B cell (primary cell): ENCODE results near the gene NTM. TPM values are rescaled to one million over a fixed set of nuclear protein-coding genes. Genes with fewer than 3 reads are reported as not detected.

ENCODE experiments used
- ATAC-seq: fragments of 200-7000 bp; cut with Tn5 transposase; one replicate; pipeline ENCODE4 v1.10.0; 2021; ENCODE audit warnings: low read depth, mild to moderate bottlenecking, moderate number of reproducible peaks, moderate library complexity
- CTCF ChIA-PET: fragments of 350-600 bp; sonication (Branson Sonifier 250); formaldehyde crosslinking; loops from one replicate; lab custom pipeline; 2021; ENCODE audit warnings: antibody characterized with exemption, inconsistent platforms; lab: Charles Lee
- POLR2A ChIA-PET: fragments of 350-600 bp; sonication (Branson Sonifier 250); formaldehyde crosslinking; loops from one replicate; lab custom pipeline; 2021; ENCODE audit warnings: antibody characterized with exemption; lab: Charles Lee
- DNase-seq: peaks from one replicate; pipeline ENCODE4 v3.0.0; 2013
- H2AFZ ChIP-seq: 2 replicates; pipeline ENCODE4 v1.6.1; 2012; ENCODE audit warnings: mild to moderate bottlenecking, low read depth, low read length; ENCODE audit not compliant: insufficient read depth, poor library complexity, severe bottlenecking
- H3K27ac ChIP-seq, 2 donors: 1 replicate in 1 of 2; 2 replicates in 1 of 2; pipeline ENCODE4 v1.5.1; 2012 to 2013; ENCODE audit warnings: low read length in 2 of 2, mild to moderate bottlenecking in 2 of 2, moderate library complexity in 1 of 2
- H3K27me3 ChIP-seq, 4 experiments: fragments of 200-600 bp in 1 of 4; sonication (generic) in 1 of 4; replicated peaks in 1 of 4; 1 replicate in 2 of 4; 2 replicates in 2 of 4; pipeline versions ENCODE4 v1.6.1 to v1.7.0; 2013 to 2016; ENCODE audit warnings: low read length in 3 of 4, mild to moderate bottlenecking in 2 of 4, mixed read lengths in 1 of 4, moderate library complexity in 1 of 4; ENCODE audit not compliant: insufficient read depth in 4 of 4, control insufficient read depth in 3 of 4; ENCODE audit errors: control extremely low read depth in 1 of 4
- H3K36me3 ChIP-seq, 2 experiments: replicated peaks in 1 of 2; 1 replicate in 1 of 2; 2 replicates in 1 of 2; pipeline versions ENCODE4 v1.6.1 to v1.7.1; 2013; ENCODE audit warnings: low read length in 1 of 2; ENCODE audit not compliant: insufficient read depth in 2 of 2, control insufficient read depth in 1 of 2; ENCODE audit errors: control extremely low read depth in 1 of 2, extremely low read depth in 1 of 2
- H3K4me1 ChIP-seq, 2 donors: fragments of 200-600 bp in 1 of 2; sonication (generic) in 1 of 2; 1 replicate in 1 of 2; 2 replicates in 1 of 2; pipeline versions ENCODE4 v1.5.1 to v1.6.1; 2013 to 2017; ENCODE audit warnings: low read length in 2 of 2; ENCODE audit not compliant: control insufficient read depth in 2 of 2, insufficient read depth in 2 of 2
- H3K4me2 ChIP-seq: replicated peaks from 2 replicates; pipeline ENCODE3; 2012; ENCODE audit warnings: mild to moderate bottlenecking, low read depth, low read length; ENCODE audit not compliant: poor library complexity, severe bottlenecking
- H3K4me3 ChIP-seq, 5 experiments: fragments of 200-600 bp in 1 of 5; sonication (generic) in 1 of 5; 1 replicate in 3 of 5; 2 replicates in 2 of 5; pipeline versions ENCODE4 v1.5.1 to v1.7.0; 2011 to 2016; ENCODE audit warnings: low read length in 4 of 5, mild to moderate bottlenecking in 4 of 5, low read depth in 2 of 5, control low read depth in 1 of 5, moderate library complexity in 1 of 5; ENCODE audit not compliant: insufficient read depth in 1 of 5; ENCODE audit errors: control extremely low read depth in 1 of 5, extremely low read depth in 1 of 5
- H3K79me2 ChIP-seq: fragments of 200-600 bp; sonication (generic); one replicate; pipeline ENCODE4 v1.6.0; 2016; ENCODE audit warnings: low read length; ENCODE audit not compliant: control insufficient read depth, insufficient read depth
- H3K9ac ChIP-seq: fragments of 200-600 bp; sonication (generic); 2 replicates; pipeline ENCODE4 v1.6.1; 2017; ENCODE audit warnings: mild to moderate bottlenecking, low read length, moderate library complexity
- H3K9me3 ChIP-seq, 3 donors: one replicate each; pipeline versions ENCODE4 v1.6.1 to v1.7.1; 2013; ENCODE audit warnings: low read length in 2 of 3; ENCODE audit not compliant: control insufficient read depth in 2 of 3, insufficient read depth in 1 of 3; ENCODE audit errors: control extremely low read depth in 1 of 3
- H4K20me1 ChIP-seq: 2 replicates; pipeline ENCODE4 v1.6.0; 2012; ENCODE audit warnings: mild to moderate bottlenecking, low read length; ENCODE audit not compliant: insufficient read depth, control insufficient read depth, poor library complexity, severe bottlenecking
- H3K27ac Mint-ChIP-seq: one replicate; pipeline ENCODE4 v1.8.0; 2021; ENCODE audit warnings: mixed read lengths
- H3K27me3 Mint-ChIP-seq: one replicate; pipeline ENCODE4 v1.8.0; 2021; ENCODE audit warnings: mixed read lengths
- H3K4me1 Mint-ChIP-seq: one replicate; pipeline ENCODE4 v1.8.0; 2021; ENCODE audit warnings: mixed read lengths
- H3K4me3 Mint-ChIP-seq: one replicate; pipeline ENCODE4 v1.8.0; 2021; ENCODE audit warnings: mixed read lengths
- H3K9me3 Mint-ChIP-seq: one replicate; pipeline ENCODE4 v1.8.0; 2022; ENCODE audit warnings: mixed read lengths; ENCODE audit not compliant: insufficient read depth
- CTCF ChIP-seq: fragments of 200-600 bp; IDR thresholded peaks from one replicate; pipeline ENCODE4 v1.8.0; 2022; ENCODE audit warnings: antibody characterized with exemption, mild to moderate bottlenecking
- EZH2 ChIP-seq: IDR thresholded peaks from 2 replicates; pipeline ENCODE4 v1.6.1; 2012; ENCODE audit warnings: borderline replicate concordance, low read depth, mild to moderate bottlenecking, moderate library complexity, low read length; ENCODE audit not compliant: insufficient read depth, poor library complexity, severe bottlenecking
- WGBS: methylation state at CpG from one replicate; pipeline ENCODE4 v1.1.5; 2013; ENCODE audit warnings: missing lambda C conversion rate; ENCODE audit not compliant: insufficient coverage; 5-methylcytosine and 5-hydroxymethylcytosine counted together
- intact Hi-C: fragments of 100-400 bp; cut with micrococcal nuclease; formaldehyde crosslinking; loops from one replicate; pipeline ENCODE4 v1.10.0; 2022
- polyA plus RNA-seq: library from polyadenylated mRNA; depleted of rRNA; stranded (reverse); fragments of >200 nt; gene quantifications from 2 replicates; pipeline ENCODE4 v1.2.3, GENCODE V29; 2012
- total RNA-seq, 2 donors: library from RNA; stranded (reverse); fragments of 120-200 nt in 1 of 2; gene quantifications; 1 replicate in 1 of 2; 2 replicates in 1 of 2; pipeline versions ENCODE4 v1.2.3 to v1.2.4, GENCODE V29; 2013 to 2022

The NTM gene
- total and polyA plus RNA-seq, 2 donors (not counting 1 experiment from before 2014, with no cell fraction given) = not detected

DNA sequence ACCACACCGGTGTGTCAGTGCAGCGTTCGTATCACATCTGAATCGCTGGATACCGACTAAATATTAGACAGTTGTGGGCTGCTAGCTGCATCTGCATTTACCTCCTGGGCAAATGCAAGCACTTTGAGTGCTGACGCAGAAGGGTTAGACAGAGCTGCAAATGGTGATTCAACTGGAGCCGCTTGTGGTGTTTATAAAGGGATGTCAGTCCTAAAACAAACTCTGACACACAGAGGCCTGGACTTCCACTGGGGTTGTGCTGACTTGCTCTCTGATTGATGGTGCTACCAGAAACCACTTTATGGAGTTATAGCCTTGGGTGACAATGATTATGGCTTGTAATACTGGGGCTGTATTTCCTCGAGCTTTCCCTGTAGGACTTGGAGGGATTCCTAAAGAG, 374.4 kb downstream of the NTM start:
- Histone ChIP-seq H3K9me3 (no peaks in the 10 kb centered on the region), H3K27ac (no peak overlapping the region), H3K27me3 (no peaks in the 10 kb centered on the region), H2AFZ (no peak overlapping the region), H3K4me3 (no peak overlapping the region), H4K20me1 (no peaks in the 10 kb centered on the region), H3K4me2 (no peak overlapping the region), H3K79me2 (no peaks in the 10 kb centered on the region), H3K4me1 (no peaks in the 10 kb centered on the region), H3K36me3 (no peaks in the 10 kb centered on the region), H3K9ac (no peak overlapping the region)
- no peak overlapping the region for H3K27ac Mint-ChIP-seq
- no peaks in the 10 kb centered on the region for H3K27me3 Mint-ChIP-seq
- intact Hi-C loops = no loop called here
- H3K4me3 Mint-ChIP-seq = no peak overlapping the region
- 92% methylated on average over 8 of the region's 8 CpGs for WGBS
- TF ChIP-seq EZH2 (no peak), CTCF (no peak)
- ChIA-PET CTCF (no interaction called here), POLR2A (no interaction called here)
- no peaks in the 10 kb centered on the region for H3K9me3 Mint-ChIP-seq
- DNase-seq (no peak), ATAC-seq (no peak)
- no peaks in the 10 kb centered on the region for H3K4me1 Mint-ChIP-seq

DNA sequence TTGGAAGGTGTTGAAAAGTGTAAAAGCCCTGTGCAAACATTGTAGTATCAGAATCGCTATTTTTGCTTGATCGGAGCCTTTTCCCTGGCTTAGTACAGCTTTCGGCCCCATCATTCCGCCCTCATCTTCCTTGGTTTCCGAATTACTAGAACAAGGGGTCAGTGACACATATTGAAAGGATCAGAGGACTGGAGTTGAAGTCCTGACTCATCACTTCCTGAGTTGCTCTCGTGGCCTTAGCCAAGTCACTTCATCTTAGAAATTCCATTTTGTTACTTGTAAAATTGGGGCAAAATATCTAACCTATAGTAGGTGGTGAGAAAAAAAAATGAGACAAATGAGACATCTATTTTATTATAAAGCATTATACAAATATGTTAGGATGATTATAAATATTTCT, 375.0 kb downstream of the NTM start:
- H3K9me3 Mint-ChIP-seq = no peaks in the 10 kb centered on the region
- H3K27me3 ChIP-seq = no peaks in the 10 kb centered on the region
- no peak overlapping the region for H3K27ac ChIP-seq
- H3K27me3 Mint-ChIP-seq = no peaks in the 10 kb centered on the region
- ChIA-PET POLR2A (no interaction called here), CTCF (no interaction called here)
- H3K9me3 ChIP-seq = no peaks in the 10 kb centered on the region
- no peak overlapping the region for H3K4me2 ChIP-seq
- intact Hi-C loops = no loop called here
- H3K79me2 ChIP-seq = no peaks in the 10 kb centered on the region
- H3K27ac Mint-ChIP-seq = no peak overlapping the region
- TF ChIP-seq EZH2 (no peak), CTCF (no peak)
- 82% methylated on average over 5 of the region's 6 CpGs for WGBS
- H3K4me1 Mint-ChIP-seq = no peaks in the 10 kb centered on the region
- no peaks in the 10 kb centered on the region for H3K36me3 ChIP-seq
- H3K4me3 Mint-ChIP-seq = no peak overlapping the region
- no peak overlapping the region for H2AFZ ChIP-seq
- DNase-seq (no peak), ATAC-seq (no peak)
- no peaks in the 10 kb centered on the region for H3K4me1 ChIP-seq
- H4K20me1 ChIP-seq = no peaks in the 10 kb centered on the region
- no peak overlapping the region for H3K9ac ChIP-seq
- H3K4me3 ChIP-seq = no peak overlapping the region
